Left ventricle myocardium inferior (tissue), 1 donor: ENCODE measurements around the gene RBMXL3. TPM values are rescaled to one million over a fixed set of nuclear protein-coding genes. Genes with fewer than 3 reads are reported as not detected.
"Not testable (repeated sequence)": the region's sequence is repeated elsewhere in the genome, so short reads cannot be mapped to it uniquely, and the experiment has no call there.

Source experiments
- DNase-seq: peaks from one replicate; pipeline ENCODE4 v3.0.0-alpha.2; 2020
- H3K27ac ChIP-seq: fragments of 200-600 bp; replicated peaks from 2 replicates; pipeline ENCODE4 v1.8.0; 2021
- H3K27me3 ChIP-seq: fragments of 200-600 bp; 2 replicates; pipeline ENCODE4 v1.8.0; 2021; ENCODE audit warnings: low read depth
- H3K36me3 ChIP-seq: fragments of 200-600 bp; 2 replicates; pipeline ENCODE4 v1.8.0; 2021
- H3K4me1 ChIP-seq: fragments of 200-600 bp; 2 replicates; pipeline ENCODE4 v1.8.0; 2021
- H3K4me3 ChIP-seq: fragments of 200-600 bp; 2 replicates; pipeline ENCODE4 v1.8.0; 2021; ENCODE audit warnings: mild to moderate bottlenecking, moderate library complexity
- H3K9me3 ChIP-seq: fragments of 200-600 bp; replicated peaks from 2 replicates; pipeline ENCODE4 v1.8.0; 2021
- CTCF ChIP-seq: fragments of 200-600 bp; IDR thresholded peaks from 2 replicates; pipeline ENCODE4 v1.8.0; 2021; ENCODE audit warnings: antibody characterized with exemption, mild to moderate bottlenecking, borderline replicate concordance
- intact Hi-C: fragments of 100-400 bp; cut with micrococcal nuclease; formaldehyde crosslinking; loops from one replicate; pipeline ENCODE4 v1.11.0; 2022
- total RNA-seq: library from RNA; stranded (reverse); fragmentation: NEBNext Ultra II Directional; extraction: Animal tissue kit (Norgen Biotek cat#: 25700); gene quantifications from one replicate; pipeline ENCODE4 v1.2.1, GENCODE V29; 2021
- donor health status: DM: no; HTN: yes; CAD: no; lungs with severe emphysema.

Gene RBMXL3
- total RNA-seq, 1 donor from 2014 or later, result not detected

DNA sequence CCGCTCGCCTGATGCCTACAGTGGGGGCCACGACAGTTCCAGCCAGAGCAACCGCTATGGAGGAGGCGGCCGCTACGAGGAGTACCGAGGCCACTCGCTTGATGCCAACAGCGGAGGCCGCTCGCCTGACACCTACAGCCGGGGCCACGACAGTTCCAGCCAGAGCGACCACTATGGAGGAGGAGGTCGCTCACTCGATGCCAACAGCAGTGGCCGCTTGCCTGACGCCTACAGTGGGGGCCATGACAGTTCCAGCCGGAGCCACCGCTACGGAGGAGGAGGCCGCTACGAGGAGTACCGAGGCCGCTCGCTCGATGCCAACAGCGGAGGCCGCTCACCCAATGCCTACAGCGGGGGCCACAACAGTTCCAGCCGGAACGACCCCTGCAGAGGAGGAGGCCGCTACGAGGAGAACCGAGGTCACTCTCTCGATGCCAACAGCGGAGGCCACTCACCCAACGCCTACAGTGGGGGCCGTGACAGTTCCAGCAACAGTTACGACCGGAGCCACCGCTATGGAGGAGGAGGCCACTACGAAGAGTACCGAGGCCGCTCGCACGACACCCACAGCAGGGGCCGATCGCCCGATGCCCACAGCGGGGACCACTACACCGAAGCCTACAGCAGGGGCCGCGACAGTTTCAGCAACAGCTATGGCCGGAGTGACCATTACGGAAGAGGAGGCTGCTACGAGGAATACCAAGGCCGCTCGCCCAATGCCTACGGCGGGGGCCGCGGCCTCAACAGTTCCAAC is 2.5 kb downstream of the RBMXL3 start:
- TF ChIP-seq CTCF, result no peak
- Histone ChIP-seq H3K36me3 (no peaks in the 10 kb centered on the region), H3K4me3 (no peak overlapping the region), H3K4me1 (no peaks in the 10 kb centered on the region), H3K9me3 (no peaks in the 10 kb centered on the region), H3K27me3 (no peaks in the 10 kb centered on the region), H3K27ac (no peak overlapping the region)
- intact Hi-C loops, result no loop called here
- DNase-seq, result no peak

DNA sequence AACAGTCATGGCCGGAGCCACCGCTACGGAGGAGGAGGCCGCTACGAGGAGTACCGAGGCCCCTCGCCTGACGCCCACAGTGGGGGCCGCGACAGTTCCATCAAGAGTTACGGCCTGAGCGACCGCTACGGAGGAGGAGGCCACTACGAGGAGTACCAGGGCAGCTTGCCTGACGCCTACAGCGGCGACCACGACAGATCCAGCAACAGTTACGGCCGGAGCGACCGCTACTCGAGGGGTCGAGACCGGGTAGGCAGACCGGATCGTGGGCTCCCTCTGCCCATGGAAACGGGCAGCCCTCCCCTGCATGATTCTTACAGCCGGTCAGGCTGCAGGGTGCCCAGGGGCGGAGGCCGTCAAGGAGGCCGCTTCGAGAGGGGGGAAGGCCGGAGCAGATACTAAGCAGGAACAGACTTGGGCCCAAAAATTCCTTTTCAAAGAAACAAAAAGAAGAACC is 3.1 kb downstream of the RBMXL3 start:
- H3K4me1 ChIP-seq, result no peaks in the 10 kb centered on the region
- H3K9me3 ChIP-seq, result no peaks in the 10 kb centered on the region
- H3K27ac ChIP-seq, result no peak overlapping the region
- H3K36me3 ChIP-seq, result no peaks in the 10 kb centered on the region
- H3K4me3 ChIP-seq, result no peak overlapping the region
- TF ChIP-seq CTCF, result no peak
- no peaks in the 10 kb centered on the region for H3K27me3 ChIP-seq
- intact Hi-C loops, result no loop called here
- no peak for DNase-seq

GRCh38 chrX:115204040-115204439 is 14.8 kb downstream of the RBMXL3 start:
- DNase-seq, result no peak
- Histone ChIP-seq H3K4me3 (no peak overlapping the region), H3K4me1 (no peaks in the 10 kb centered on the region), H3K27ac (no peak overlapping the region), H3K27me3 (no peaks in the 10 kb centered on the region), H3K36me3 (no peaks in the 10 kb centered on the region), H3K9me3 (peaks cover 22% of the 10 kb centered on the region)
- no peak for TF ChIP-seq CTCF
- intact Hi-C loops, result no loop called here

GRCh38 chrX:115209547-115209946 is 20.3 kb downstream of the RBMXL3 start:
- H3K36me3 ChIP-seq, H3K9me3 ChIP-seq, DNase-seq, H3K27me3 ChIP-seq, H3K27ac ChIP-seq, H3K4me1 ChIP-seq, intact Hi-C loops, H3K4me3 ChIP-seq: not testable (repeated sequence)

GRCh38 chrX:115214151-115214550 is 24.9 kb downstream of the RBMXL3 start:
- H3K27ac ChIP-seq, result no peak overlapping the region
- DNase-seq, result no peak
- intact Hi-C loops, result no loop called here
- H3K4me1 ChIP-seq, result no peaks in the 10 kb centered on the region
- no peak overlapping the region for H3K4me3 ChIP-seq
- H3K36me3 ChIP-seq, result no peaks in the 10 kb centered on the region
- no peaks in the 10 kb centered on the region for H3K9me3 ChIP-seq
- no peaks in the 10 kb centered on the region for H3K27me3 ChIP-seq
- no peak for TF ChIP-seq CTCF

DNA sequence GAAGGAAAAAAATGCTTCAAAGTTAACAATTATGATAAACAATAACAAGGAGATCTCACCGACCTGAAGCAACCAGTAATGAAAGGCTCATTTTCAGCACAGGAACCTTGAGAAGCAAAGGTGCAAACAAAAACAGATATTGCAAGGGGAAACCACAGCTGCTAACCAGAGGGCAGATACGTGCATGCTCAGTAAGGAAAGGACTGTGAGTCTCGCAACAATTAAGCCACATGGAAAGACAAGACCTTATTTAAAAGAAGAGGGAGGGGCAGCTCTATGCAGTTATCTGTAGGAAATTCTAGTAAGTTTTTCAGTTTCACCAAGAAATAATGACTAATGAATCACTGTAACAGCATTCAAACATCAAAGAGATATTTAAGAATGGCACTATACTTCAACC is 25.4 kb downstream of the RBMXL3 start:
- TF ChIP-seq CTCF, result no peak
- H3K27ac ChIP-seq, result no peak overlapping the region
- H3K4me1 ChIP-seq, result no peaks in the 10 kb centered on the region
- DNase-seq, result no peak
- no peaks in the 10 kb centered on the region for H3K36me3 ChIP-seq
- H3K27me3 ChIP-seq, result no peaks in the 10 kb centered on the region
- no peaks in the 10 kb centered on the region for H3K9me3 ChIP-seq
- intact Hi-C loops, result no loop called here
- no peak overlapping the region for H3K4me3 ChIP-seq

DNA sequence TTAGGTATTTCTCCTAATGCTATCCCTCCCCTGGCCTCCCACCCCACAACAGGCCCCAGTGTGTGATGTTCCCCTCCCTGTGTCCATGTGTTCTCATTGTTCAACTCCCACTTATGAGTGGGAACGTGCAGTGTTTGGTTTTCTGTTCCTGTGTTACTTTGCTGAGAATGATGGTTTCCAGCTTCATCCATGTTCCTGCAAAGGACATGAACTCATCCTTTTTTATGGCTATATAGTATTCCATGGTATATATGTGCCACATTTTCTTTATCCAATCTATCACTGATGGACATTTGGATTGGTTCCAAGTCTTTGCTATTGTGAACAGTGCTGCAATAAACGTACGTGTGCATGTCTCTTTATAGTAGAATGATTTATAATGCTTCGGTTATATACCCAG is 28.1 kb downstream of the RBMXL3 start:
- H3K27ac ChIP-seq, H3K36me3 ChIP-seq, intact Hi-C loops, H3K9me3 ChIP-seq, H3K27me3 ChIP-seq, H3K4me3 ChIP-seq, H3K4me1 ChIP-seq, DNase-seq: not testable (repeated sequence)
